Endothelial cell of umbilical vein (primary cell): ENCODE results near the gene SYNDIG1. TPM values are rescaled to one million over a fixed set of nuclear protein-coding genes. Genes with fewer than 3 reads are reported as not detected.

ENCODE experiments used
- BruUV-seq: library from RNA; stranded (reverse); fragments of 400-500 nt; replicated peaks from 2 replicates; lab custom pipeline; 2021; lab: Mats Ljungman, UMichigan
- CTCF ChIA-PET: fragments of 300-600, 350-600 bp; sonication (Branson Sonifier 250); formaldehyde crosslinking; loops from one replicate; lab custom pipeline; 2021; ENCODE audit warnings: antibody characterized with exemption, inconsistent platforms; lab: Charles Lee
- POLR2A ChIA-PET: fragments of 300-600, 350-600 bp; sonication (Branson Sonifier 250); formaldehyde crosslinking; loops from one replicate; lab custom pipeline; 2021; ENCODE audit warnings: antibody characterized with exemption, inconsistent platforms; lab: Charles Lee
- DNase-seq: peaks from one replicate; pipeline ENCODE4 v3.0.0-alpha.2; 2011; ENCODE audit warnings: low read depth, low spot score
- FAIRE-seq: peaks from 2 replicates; lab custom pipeline; 2011; peaks lifted over from hg19 to GRCh38; lab: Jason Lieb, UNC
- H2AFZ ChIP-seq: 2 replicates; pipeline ENCODE4 v1.6.0; 2012; ENCODE audit warnings: low read depth, low read length, control low read depth, inconsistent platforms
- H3K27ac ChIP-seq: 2 replicates; pipeline ENCODE4 v1.5.1; 2011; ENCODE audit warnings: low read depth, mild to moderate bottlenecking, control low read depth, low read length, moderate library complexity; ENCODE audit not compliant: insufficient read depth
- H3K27me3 ChIP-seq, 2 experiments: 2 replicates each; pipeline versions ENCODE4 v1.6.0 to v1.6.1; 2011; ENCODE audit warnings: low read length in 2 of 2, mixed read lengths in 1 of 2; ENCODE audit not compliant: control insufficient read depth in 2 of 2, insufficient read depth in 2 of 2
- H3K36me3 ChIP-seq, 2 experiments: 2 replicates in 1 of 2; 3 replicates in 1 of 2; pipeline ENCODE4 v1.5.1; 2011; ENCODE audit warnings: low read length in 2 of 2, mild to moderate bottlenecking in 1 of 2, moderate library complexity in 1 of 2; ENCODE audit not compliant: control insufficient read depth in 2 of 2, insufficient read depth in 2 of 2; ENCODE audit errors: extremely low read depth in 1 of 2
- H3K4me1 ChIP-seq: 3 replicates; pipeline ENCODE4 v1.5.1; 2011; ENCODE audit warnings: mild to moderate bottlenecking, low read length; ENCODE audit not compliant: control insufficient read depth, insufficient read depth; ENCODE audit errors: extremely low read depth
- H3K4me2 ChIP-seq: 2 replicates; pipeline ENCODE4 v1.6.1; 2011; ENCODE audit warnings: low read length, control low read depth, mixed read lengths; ENCODE audit not compliant: insufficient read depth
- H3K4me3 ChIP-seq, 3 experiments: fragments of 200-600 bp in 1 of 3; sonication (generic), shearing (Covaris generic) in 1 of 3; replicated peaks in 1 of 3; 2 replicates each; pipeline ENCODE4 v1.5.1; 2011 to 2016; ENCODE audit warnings: control low read depth in 3 of 3, low read length in 3 of 3, mild to moderate bottlenecking in 2 of 3, inconsistent platforms in 1 of 3, low read depth in 1 of 3, moderate library complexity in 1 of 3; ENCODE audit not compliant: insufficient read depth in 1 of 3
- H3K79me2 ChIP-seq: 2 replicates; pipeline ENCODE4 v1.6.0; 2012; ENCODE audit warnings: low read length, inconsistent platforms; ENCODE audit not compliant: control insufficient read depth, insufficient read depth
- H3K9ac ChIP-seq: replicated peaks from 2 replicates; pipeline ENCODE3; 2011; ENCODE audit warnings: low read length, control low read depth; ENCODE audit not compliant: insufficient read depth; ENCODE audit errors: extremely low read depth
- H3K9me1 ChIP-seq: replicated peaks from 3 replicates; pipeline ENCODE4 v1.6.0; 2011; ENCODE audit warnings: mild to moderate bottlenecking, low read length; ENCODE audit not compliant: control insufficient read depth, insufficient read depth; ENCODE audit errors: extremely low read depth
- H3K9me3 ChIP-seq: replicated peaks from 2 replicates; pipeline ENCODE4 v1.5.1; 2012; ENCODE audit warnings: low read length, inconsistent platforms; ENCODE audit not compliant: control insufficient read depth, insufficient read depth
- H4K20me1 ChIP-seq: replicated peaks from 2 replicates; pipeline ENCODE3; 2011; ENCODE audit warnings: mild to moderate bottlenecking, low read length; ENCODE audit not compliant: control insufficient read depth, insufficient read depth; ENCODE audit errors: extremely low read depth
- EZH2 ChIP-seq: IDR thresholded peaks from 2 replicates; pipeline ENCODE4 v1.6.1; 2012; ENCODE audit warnings: borderline replicate concordance, low read depth, mild to moderate bottlenecking, moderate library complexity, low read length, inconsistent platforms; ENCODE audit not compliant: severe bottlenecking
- FOS ChIP-seq: IDR thresholded peaks from 2 replicates; pipeline ENCODE4 v1.6.1; 2011; ENCODE audit warnings: mild to moderate bottlenecking, low read length, moderate library complexity, borderline replicate concordance; ENCODE audit not compliant: insufficient read depth
- GATA2 ChIP-seq: IDR thresholded peaks from 2 replicates; pipeline ENCODE4 v1.7.0; 2011; ENCODE audit warnings: low read depth, mild to moderate bottlenecking, moderate library complexity, mixed read lengths, low read length; ENCODE audit not compliant: insufficient read length, insufficient read depth
- JUN ChIP-seq: IDR thresholded peaks from 2 replicates; pipeline ENCODE4 v1.6.1; 2011; ENCODE audit warnings: borderline replicate concordance, low read depth; ENCODE audit not compliant: insufficient read length, insufficient read depth
- MYC ChIP-seq: IDR thresholded peaks from one replicate; pipeline ENCODE4 v1.6.1; 2011; ENCODE audit warnings: mild to moderate bottlenecking, low read depth, low read length
- POLR2A ChIP-seq: IDR thresholded peaks from 2 replicates; pipeline ENCODE4 v1.6.1; 2012; ENCODE audit warnings: low read depth, mild to moderate bottlenecking, control low read depth, low read length
- POLR2AphosphoS5 ChIP-seq: IDR thresholded peaks from 2 replicates; pipeline ENCODE4 v1.6.1; 2012; ENCODE audit warnings: low read depth, mild to moderate bottlenecking, control low read depth, low read length, moderate library complexity; ENCODE audit not compliant: insufficient read depth
- dilution Hi-C: fragments of 300-500 bp; cut with MboI; formaldehyde crosslinking; loops from one replicate; pipeline ENCODE4 v1.15.0; 2019; ENCODE audit warnings: low sequenced_read_pairs; ENCODE audit not compliant: extremely low pct_ligation_motif_present
- intact Hi-C: fragments of 100-400 bp; cut with micrococcal nuclease; formaldehyde crosslinking; loops from one replicate; pipeline ENCODE4 v1.10.0; 2022
- polyA plus RNA-seq, 4 experiments: library from polyadenylated mRNA; depleted of rRNA in 3 of 4; stranded (reverse) in 3 of 4; unstranded in 1 of 4; fragments of >200 nt; gene quantifications; 2 replicates each; pipeline versions ENCODE4 v1.2.1 to v1.2.3, GENCODE V29; 2011 to 2012; ENCODE audit warnings: missing spikeins in 1 of 4
- total RNA-seq: library from RNA; stranded (reverse); gene quantifications from 2 replicates; pipeline ENCODE4 v1.2.3, GENCODE V29; 2021
- TF ChIP-seq, protein P1 (sequence below), 2 donors: IDR thresholded peaks; 1 replicate in 1 of 2; 2 replicates in 1 of 2; pipeline ENCODE4 v1.5.1; 2011; ENCODE audit warnings: low read length in 2 of 2, mild to moderate bottlenecking in 2 of 2, moderate library complexity in 2 of 2, control low read depth in 1 of 2, inconsistent platforms in 1 of 2, low read depth in 1 of 2; ENCODE audit not compliant: insufficient read depth in 1 of 2; ENCODE audit errors: extremely low read depth in 1 of 2
- TF ChIP-seq, protein P2 (sequence below): IDR thresholded peaks from 2 replicates; pipeline ENCODE4 v1.6.1; 2011; ENCODE audit not compliant: insufficient read depth, insufficient read length

SYNDIG1 gene
- total and polyA plus RNA-seq, 2 donors (not counting 3 experiments of a cell fraction or from before 2014, with no cell fraction given), result not detected

DNA sequence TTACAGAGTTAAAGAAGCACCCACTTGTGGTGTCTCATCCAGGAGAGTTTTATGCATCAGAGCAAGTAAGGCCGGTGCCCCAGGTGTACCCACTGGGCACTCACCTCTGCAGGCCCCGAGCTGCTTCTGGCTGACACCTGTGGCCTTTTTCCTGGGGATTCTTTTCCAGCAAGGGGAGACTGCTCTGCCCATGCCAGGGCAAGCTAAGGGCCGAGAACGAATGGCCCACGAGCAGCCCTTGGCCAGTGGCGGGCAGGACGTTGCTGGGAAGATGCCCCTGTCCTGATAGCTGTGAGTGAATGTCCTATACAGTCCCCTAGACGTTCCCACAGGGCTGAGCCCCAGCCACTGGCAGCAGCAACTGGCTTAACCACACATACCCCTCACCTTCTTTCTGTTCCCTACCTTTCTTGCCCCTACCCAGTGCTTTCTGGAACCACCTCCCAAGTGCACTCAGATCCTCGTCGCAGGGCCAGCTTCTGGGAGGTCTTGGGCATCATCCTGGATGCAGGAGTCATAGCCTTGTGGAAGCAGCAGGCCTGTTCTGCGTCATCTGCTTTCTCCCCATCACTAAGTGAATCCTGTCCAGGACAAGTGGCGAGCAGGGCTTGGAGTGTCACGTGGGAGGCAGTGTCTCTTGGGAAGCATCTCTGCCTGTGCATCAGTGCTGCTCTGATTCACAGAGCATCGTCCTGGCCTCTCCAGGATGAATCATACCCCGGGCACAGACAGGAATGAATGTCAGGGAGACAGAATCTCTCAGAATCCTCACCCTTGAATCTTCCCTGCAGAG, 32.5 kb downstream of the SYNDIG1 start:
- FAIRE-seq, result no peak

More for the DNA sequence above, 32.5 kb downstream of the SYNDIG1 start:
- no peak overlapping the region for H3K27ac ChIP-seq
- no peaks in the 10 kb centered on the region for H4K20me1 ChIP-seq
- no peaks in the 10 kb centered on the region for H3K9me1 ChIP-seq
- peaks cover 4% of the 10 kb centered on the region for H3K9me3 ChIP-seq
- no TSS peak for BruUV-seq
- no peak overlapping the region for H3K4me2 ChIP-seq
- dilution Hi-C loops, result no loop called here
- no peak overlapping the region for H3K4me3 ChIP-seq
- no peak for DNase-seq
- TF ChIP-seq MYC (no peak), POLR2A (no peak), POLR2AphosphoS5 (no peak), FOS (no peak), GATA2 (no peak), EZH2 (no peak), JUN (no peak)
- TF ChIP-seq, protein P1, sequence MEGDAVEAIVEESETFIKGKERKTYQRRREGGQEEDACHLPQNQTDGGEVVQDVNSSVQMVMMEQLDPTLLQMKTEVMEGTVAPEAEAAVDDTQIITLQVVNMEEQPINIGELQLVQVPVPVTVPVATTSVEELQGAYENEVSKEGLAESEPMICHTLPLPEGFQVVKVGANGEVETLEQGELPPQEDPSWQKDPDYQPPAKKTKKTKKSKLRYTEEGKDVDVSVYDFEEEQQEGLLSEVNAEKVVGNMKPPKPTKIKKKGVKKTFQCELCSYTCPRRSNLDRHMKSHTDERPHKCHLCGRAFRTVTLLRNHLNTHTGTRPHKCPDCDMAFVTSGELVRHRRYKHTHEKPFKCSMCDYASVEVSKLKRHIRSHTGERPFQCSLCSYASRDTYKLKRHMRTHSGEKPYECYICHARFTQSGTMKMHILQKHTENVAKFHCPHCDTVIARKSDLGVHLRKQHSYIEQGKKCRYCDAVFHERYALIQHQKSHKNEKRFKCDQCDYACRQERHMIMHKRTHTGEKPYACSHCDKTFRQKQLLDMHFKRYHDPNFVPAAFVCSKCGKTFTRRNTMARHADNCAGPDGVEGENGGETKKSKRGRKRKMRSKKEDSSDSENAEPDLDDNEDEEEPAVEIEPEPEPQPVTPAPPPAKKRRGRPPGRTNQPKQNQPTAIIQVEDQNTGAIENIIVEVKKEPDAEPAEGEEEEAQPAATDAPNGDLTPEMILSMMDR (IDR thresholded peaks at IDR 0.05; ENCODE audit: extremely low read depth in 1 of 2, insufficient read depth in 1 of 2, low read depth in 1 of 2, low read length in 2 of 2), result no peak
- TF ChIP-seq, protein P2, sequence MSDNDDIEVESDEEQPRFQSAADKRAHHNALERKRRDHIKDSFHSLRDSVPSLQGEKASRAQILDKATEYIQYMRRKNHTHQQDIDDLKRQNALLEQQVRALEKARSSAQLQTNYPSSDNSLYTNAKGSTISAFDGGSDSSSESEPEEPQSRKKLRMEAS, result no peak
- intact Hi-C loops, result no loop called here
- no peaks in the 10 kb centered on the region for H3K4me1 ChIP-seq
- no peak overlapping the region for H3K9ac ChIP-seq
- no peaks in the 10 kb centered on the region for H3K36me3 ChIP-seq
- no peaks in the 10 kb centered on the region for H3K79me2 ChIP-seq
- CTCF ChIA-PET, result no interaction called here
- no peak overlapping the region for H2AFZ ChIP-seq
- H3K27me3 ChIP-seq, result no peaks in the 10 kb centered on the region
- POLR2A ChIA-PET, result no interaction called here
